Stimulated activated CD8-positive, alpha-beta memory T cell treated with anti-CD3 and anti-CD28 coated beads, Interleukin-15, amount 100 ng/mL, for 4 hours (primary cell): Measurements from ENCODE around the gene ZSWIM3.

ENCODE experiments used
- DNase-seq, 2 donors: peaks; one replicate each; pipeline ENCODE4 v3.0.0-alpha.2; 2020; ENCODE audit warnings: low read depth in 2 of 2

The ZSWIM3 gene

GRCh38 chr20:45833030-45833882, 24.2 kb upstream of the ZSWIM3 start, which contains the start of gene SNX21:
TSS of gene SNX21 (plus strand) at chr20:45833799. CDS start at chr20:45833920, 121 bp downstream.
- DNase-seq = no peak

GRCh38 chr20:45833883-45834796, 23.3 kb upstream of the ZSWIM3 start:
- no peak for DNase-seq

GRCh38 chr20:45834797-45835161, 22.6 kb upstream of the ZSWIM3 start:
- DNase-seq = no peak

GRCh38 chr20:45835329-45835765, 22.1 kb upstream of the ZSWIM3 start:
- DNase-seq = no peak

GRCh38 chr20:45835825-45836224, 21.6 kb upstream of the ZSWIM3 start:
- no peak for DNase-seq

GRCh38 chr20:45836841-45837240, 20.6 kb upstream of the ZSWIM3 start:
- no peak for DNase-seq

GRCh38 chr20:45840700-45841198, 16.7 kb upstream of the ZSWIM3 start:
- no peak for DNase-seq

GRCh38 chr20:45841407-45842129, 15.8 kb upstream of the ZSWIM3 start:
- DNase-seq = no peak

- no peak for DNase-seq
These were observed 15.1 kb upstream of the ZSWIM3 start for GRCh38 chr20:45842169-45842812.

GRCh38 chr20:45843506-45843905, 13.9 kb upstream of the ZSWIM3 start:
- no peak for DNase-seq

GRCh38 chr20:45845452-45845851, 12.0 kb upstream of the ZSWIM3 start:
- no peak for DNase-seq

- no peak for DNase-seq
These were observed 9.0 kb upstream of the ZSWIM3 start for GRCh38 chr20:45848421-45848820.

GRCh38 chr20:45848969-45849582, 8.3 kb upstream of the ZSWIM3 start:
- no peak for DNase-seq

- DNase-seq = no peak
These were observed 7.2 kb upstream of the ZSWIM3 start for GRCh38 chr20:45850238-45850637.

GRCh38 chr20:45850926-45851325, 6.5 kb upstream of the ZSWIM3 start:
- no peak for DNase-seq

- DNase-seq = no peak
These were observed 5.9 kb upstream of the ZSWIM3 start for GRCh38 chr20:45851501-45851900.

GRCh38 chr20:45852326-45852725, 5.1 kb upstream of the ZSWIM3 start:
- DNase-seq = no peak

- no peak for DNase-seq
These were observed 3.9 kb upstream of the ZSWIM3 start for GRCh38 chr20:45853484-45853883.

GRCh38 chr20:45857882-45858216, 435 bp downstream of the ZSWIM3 start:
- no peak for DNase-seq

GRCh38 chr20:45859916-45860315, 2.5 kb downstream of the ZSWIM3 start:
- no peak for DNase-seq
